Thyroid gland (tissue), 4 donors: ENCODE data around the gene PHTF2. TPM values are rescaled to one million over a fixed set of nuclear protein-coding genes. Genes with fewer than 3 reads are reported as not detected.

ENCODE experiments used
- DNase-seq, 2 donors: peaks; one replicate each; pipeline ENCODE4 v3.0.0-alpha.2; 2019
- H3K27ac ChIP-seq, 3 donors: fragments of 200-600 bp; sonication (generic); 1 replicate in 2 of 3; 2 replicates in 1 of 3; pipeline ENCODE4 v1.5.1; 2016 to 2019; ENCODE audit warnings: mild to moderate bottlenecking in 1 of 3, moderate library complexity in 1 of 3
- H3K27me3 ChIP-seq: fragments of 200-600 bp; sonication (generic); one replicate; pipeline ENCODE4 v1.5.1; 2019
- H3K36me3 ChIP-seq, 2 donors: fragments of 200-600 bp; sonication (generic); one replicate each; pipeline ENCODE4 v1.5.1; 2016 to 2019
- H3K4me1 ChIP-seq, 2 donors: fragments of 200-600 bp; sonication (generic); one replicate each; pipeline ENCODE4 v1.5.1; 2017 to 2019
- H3K4me3 ChIP-seq, 3 donors: fragments of 200-600 bp; sonication (generic); replicated peaks in 1 of 3; 1 replicate in 2 of 3; 2 replicates in 1 of 3; pipeline ENCODE4 v1.5.1; 2016; ENCODE audit warnings: mild to moderate bottlenecking in 1 of 3
- H3K9me3 ChIP-seq: fragments of 200-600 bp; sonication (generic); one replicate; pipeline ENCODE4 v1.5.1; 2017
- POLR2A ChIP-seq, 2 donors: fragments of 450-650 bp; IDR thresholded peaks; one replicate each; pipeline ENCODE4 v1.6.1; 2017; ENCODE audit warnings: antibody characterized with exemption in 2 of 2, mild to moderate bottlenecking in 2 of 2, moderate library complexity in 1 of 2
- WGBS, 2 donors: methylation state at CpG; one replicate each; pipeline ENCODE4 v1.1.5; 2017; 5-methylcytosine and 5-hydroxymethylcytosine counted together
- intact Hi-C: fragments of 100-400 bp; cut with DNase I; formaldehyde crosslinking; loops from one replicate; pipeline ENCODE4 v1.15.1; 2023
- total RNA-seq, 4 donors: library from RNA; depleted of rRNA; stranded (reverse); fragments of >200 nt; gene quantifications; one replicate each; pipeline ENCODE4 v1.2.3, GENCODE V29; 2016
- TF ChIP-seq, protein P1 (sequence below), 6 experiments: fragments of 200-600 bp in 3 of 6; fragments of 450-650 bp in 3 of 6; sonication (generic) in 3 of 6; IDR thresholded peaks; one replicate each; pipeline ENCODE4 v1.5.1; 2016 to 2019; ENCODE audit warnings: antibody characterized with exemption in 6 of 6, mild to moderate bottlenecking in 2 of 6, inconsistent platforms in 1 of 6, moderate library complexity in 1 of 6

Gene PHTF2
- total RNA-seq, 4 donors from 2014 or later = 15.3 to 28.3 (median 25.3) TPM

DNA sequence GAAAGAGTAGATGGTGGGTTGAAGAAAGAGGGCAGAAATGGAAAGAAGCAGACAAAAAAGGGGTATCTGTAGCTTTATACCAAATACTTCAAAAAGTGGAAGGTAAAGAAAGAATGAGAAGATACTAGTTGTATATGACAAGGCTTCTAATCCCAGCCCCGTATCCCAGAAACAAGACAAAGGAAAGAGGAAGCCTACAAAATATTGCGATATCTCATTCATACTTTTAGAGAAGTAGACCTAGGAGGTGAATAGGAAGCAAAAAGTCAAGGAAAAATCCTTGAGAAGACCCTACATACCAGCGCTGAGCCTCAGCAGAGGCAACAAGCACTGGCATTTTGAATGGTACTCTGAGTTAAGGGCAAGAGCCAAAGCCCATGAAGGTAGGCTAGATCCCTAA lies 26.6 kb downstream of the PHTF2 start:
- Histone ChIP-seq H3K36me3 (no peaks in the 10 kb centered on the region), H3K9me3 (no peaks in the 10 kb centered on the region), H3K4me1 (no peaks in the 10 kb centered on the region), H3K27ac (no peak overlapping the region), H3K27me3 (no peaks in the 10 kb centered on the region), H3K4me3 (no peak overlapping the region)
- no peak for DNase-seq
- intact Hi-C loops = no loop called here
- 94 to 95% methylated on average over 3 of the region's 3 CpGs for WGBS, 2 donors
- TF ChIP-seq, protein P1, sequence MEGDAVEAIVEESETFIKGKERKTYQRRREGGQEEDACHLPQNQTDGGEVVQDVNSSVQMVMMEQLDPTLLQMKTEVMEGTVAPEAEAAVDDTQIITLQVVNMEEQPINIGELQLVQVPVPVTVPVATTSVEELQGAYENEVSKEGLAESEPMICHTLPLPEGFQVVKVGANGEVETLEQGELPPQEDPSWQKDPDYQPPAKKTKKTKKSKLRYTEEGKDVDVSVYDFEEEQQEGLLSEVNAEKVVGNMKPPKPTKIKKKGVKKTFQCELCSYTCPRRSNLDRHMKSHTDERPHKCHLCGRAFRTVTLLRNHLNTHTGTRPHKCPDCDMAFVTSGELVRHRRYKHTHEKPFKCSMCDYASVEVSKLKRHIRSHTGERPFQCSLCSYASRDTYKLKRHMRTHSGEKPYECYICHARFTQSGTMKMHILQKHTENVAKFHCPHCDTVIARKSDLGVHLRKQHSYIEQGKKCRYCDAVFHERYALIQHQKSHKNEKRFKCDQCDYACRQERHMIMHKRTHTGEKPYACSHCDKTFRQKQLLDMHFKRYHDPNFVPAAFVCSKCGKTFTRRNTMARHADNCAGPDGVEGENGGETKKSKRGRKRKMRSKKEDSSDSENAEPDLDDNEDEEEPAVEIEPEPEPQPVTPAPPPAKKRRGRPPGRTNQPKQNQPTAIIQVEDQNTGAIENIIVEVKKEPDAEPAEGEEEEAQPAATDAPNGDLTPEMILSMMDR (IDR thresholded peaks at IDR 0.05) = no peak
- TF ChIP-seq POLR2A (IDR thresholded peaks at IDR 0.05) = no peak

DNA sequence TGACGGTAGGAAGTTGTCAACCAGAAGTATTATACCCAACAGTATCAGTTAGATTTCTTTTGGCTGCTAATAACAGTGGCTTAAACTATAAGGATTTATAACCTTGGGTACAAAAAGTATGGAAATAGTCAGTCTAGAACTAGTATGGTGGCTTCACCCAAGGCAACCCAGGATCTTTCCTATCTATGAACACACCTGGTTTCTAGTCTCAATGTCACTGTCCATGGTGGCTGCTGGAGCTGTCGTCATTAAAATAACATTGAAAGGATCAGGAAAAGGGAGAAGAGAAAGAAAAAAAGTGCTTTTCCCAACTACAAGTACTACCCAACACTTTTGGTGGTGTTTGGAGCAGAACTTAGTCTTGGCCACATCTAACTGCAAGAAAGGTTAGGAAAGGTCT lies 27.7 kb downstream of the PHTF2 start:
- 83 to 91% methylated on average over 2 of the region's 2 CpGs for WGBS, 2 donors
- Histone ChIP-seq H3K9me3 (no peaks in the 10 kb centered on the region), H3K36me3 (no peaks in the 10 kb centered on the region), H3K4me1 (no peaks in the 10 kb centered on the region), H3K4me3 (no peak overlapping the region), H3K27ac (no peak overlapping the region), H3K27me3 (no peaks in the 10 kb centered on the region)
- TF ChIP-seq, protein P1 (IDR thresholded peaks at IDR 0.05) = no peak
- TF ChIP-seq POLR2A (IDR thresholded peaks at IDR 0.05) = no peak
- intact Hi-C loops = no loop called here
- no peak for DNase-seq

DNA sequence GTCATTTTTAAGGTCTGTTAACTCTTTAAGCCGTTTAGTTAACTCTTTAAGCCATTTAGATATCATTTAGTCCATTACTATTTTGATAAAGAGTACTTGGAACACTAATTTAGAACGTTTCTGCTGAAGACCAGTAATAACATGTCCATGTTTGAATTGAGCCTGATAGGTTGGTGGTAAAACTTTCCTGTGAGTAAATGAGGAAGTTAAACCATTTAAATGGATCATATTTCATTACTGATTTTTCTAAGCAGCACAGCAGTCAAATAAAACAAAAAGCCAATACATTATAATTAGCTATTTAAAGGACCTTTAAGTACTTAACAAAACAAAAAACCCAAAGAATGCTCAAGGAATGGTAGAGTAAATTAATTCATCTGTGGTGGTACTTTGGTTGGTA lies 29.4 kb downstream of the PHTF2 start:
- no peak for DNase-seq
- H3K9me3 ChIP-seq = no peaks in the 10 kb centered on the region
- no peaks in the 10 kb centered on the region for H3K4me1 ChIP-seq
- H3K27ac ChIP-seq = no peak overlapping the region
- intact Hi-C loops = no loop called here
- H3K4me3 ChIP-seq = no peak overlapping the region
- 56 to 57% methylated on average over 2 of the region's 2 CpGs for WGBS, 2 donors
- no peaks in the 10 kb centered on the region for H3K27me3 ChIP-seq
- H3K36me3 ChIP-seq = no peaks in the 10 kb centered on the region
- TF ChIP-seq, protein P1 (IDR thresholded peaks at IDR 0.05) = no peak
- no peak for TF ChIP-seq POLR2A (IDR thresholded peaks at IDR 0.05)

DNA sequence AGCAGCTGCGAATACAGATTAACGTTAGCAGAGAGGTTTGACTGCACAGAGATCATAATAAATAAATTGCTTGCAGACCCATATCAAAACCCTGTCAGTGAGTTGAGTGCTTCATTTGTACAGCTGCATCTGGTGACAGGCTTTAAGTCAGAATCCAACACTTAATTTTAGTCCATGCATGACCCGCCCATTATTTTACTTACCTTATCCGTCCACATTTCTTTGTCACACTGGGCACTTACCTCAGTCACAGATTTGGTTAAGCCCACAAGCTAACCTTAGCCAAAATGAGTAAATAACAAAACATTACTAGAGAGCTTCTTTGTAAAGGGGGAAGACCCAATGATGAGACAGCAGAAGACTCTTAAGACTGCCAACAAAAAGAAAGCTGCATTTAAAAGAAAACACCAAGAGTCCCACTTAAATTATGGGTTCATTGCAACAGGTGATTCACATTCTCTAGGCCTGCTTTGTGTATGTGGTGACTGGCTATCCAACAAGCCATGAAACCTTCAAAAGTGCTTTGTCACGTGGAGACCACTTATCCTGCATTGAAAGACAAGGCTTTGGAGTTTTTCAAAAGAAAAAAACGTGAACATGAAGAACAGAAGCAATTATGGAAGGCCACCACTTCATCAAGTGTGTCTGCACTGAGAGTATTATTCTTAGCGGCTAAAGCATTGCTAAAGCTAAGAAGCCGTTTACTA lies 32.2 kb downstream of the PHTF2 start:
- no peak overlapping the region for H3K27ac ChIP-seq
- no peaks in the 10 kb centered on the region for H3K9me3 ChIP-seq
- 74% methylated on average over 8 of the region's 8 CpGs for whole genome bisulfite sequencing, 2 donors
- no peak overlapping the region for H3K4me3 ChIP-seq
- H3K27me3 ChIP-seq = no peaks in the 10 kb centered on the region
- H3K4me1 ChIP-seq = no peaks in the 10 kb centered on the region
- no peaks in the 10 kb centered on the region for H3K36me3 ChIP-seq
- intact Hi-C loops = no loop called here
- TF ChIP-seq, protein P1 (IDR thresholded peaks at IDR 0.05) = no peak
- TF ChIP-seq POLR2A (IDR thresholded peaks at IDR 0.05) = no peak
- DNase-seq = no peak

DNA sequence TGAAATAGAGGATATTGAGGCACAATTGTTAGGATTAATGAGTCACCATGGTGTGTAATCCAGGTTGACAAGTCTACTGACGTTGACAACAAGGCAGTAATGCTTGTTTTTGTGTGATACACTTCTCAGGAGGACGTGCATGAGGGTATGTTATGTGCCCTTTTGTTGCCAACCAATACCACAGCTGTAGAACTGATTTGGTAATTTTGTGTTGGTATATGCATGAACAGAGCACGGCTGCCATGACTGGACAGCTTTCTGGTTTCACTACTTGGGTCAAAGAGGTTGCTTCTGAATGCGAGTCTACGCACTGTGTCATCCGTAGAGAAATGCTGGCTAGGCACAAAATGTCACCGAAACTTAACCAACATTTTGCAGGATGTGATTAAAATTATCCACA lies 32.9 kb downstream of the PHTF2 start:
- Histone ChIP-seq H3K27me3 (no peaks in the 10 kb centered on the region), H3K4me3 (no peak overlapping the region), H3K36me3 (no peaks in the 10 kb centered on the region), H3K27ac (no peak overlapping the region), H3K4me1 (no peaks in the 10 kb centered on the region), H3K9me3 (no peaks in the 10 kb centered on the region)
- WGBS, 2 donors = 89 to 97% methylated on average over 7 of the region's 7 CpGs
- DNase-seq = no peak
- intact Hi-C loops = no loop called here
- TF ChIP-seq, protein P1 (IDR thresholded peaks at IDR 0.05) = no peak
- no peak for TF ChIP-seq POLR2A (IDR thresholded peaks at IDR 0.05)
